Measurements from ENCODE around the gene RGS5.

Gene RGS5

GRCh38 chr1:163145435-163145834, 57.3 kb downstream of the RGS5 start:
- DNase-seq (ENCODE audit: low read depth, low spot score) = no peak

GRCh38 chr1:163144418-163144817, 58.3 kb downstream of the RGS5 start:
- no peak for DNase-seq (ENCODE audit: low read depth, low spot score)

- DNase-seq (ENCODE audit: low read depth, low spot score) = no peak
Measured at GRCh38 chr1:163142152-163142551, 60.6 kb downstream of the RGS5 start.

GRCh38 chr1:163141556-163141955, 61.2 kb downstream of the RGS5 start:
- no peak for DNase-seq (ENCODE audit: low read depth, low spot score)

GRCh38 chr1:163137556-163138265, 65.0 kb downstream of the RGS5 start:
- DNase-seq (ENCODE audit: low read depth, low spot score) = no peak

- DNase-seq (ENCODE audit: low read depth, low spot score) = no peak
Measured at GRCh38 chr1:163131981-163132380, 70.7 kb downstream of the RGS5 start.

GRCh38 chr1:163130225-163130856, 72.4 kb downstream of the RGS5 start:
- DNase-seq (ENCODE audit: low read depth, low spot score) = no peak

- no peak for DNase-seq (ENCODE audit: low read depth, low spot score)
Measured at GRCh38 chr1:163128282-163128681, 74.4 kb downstream of the RGS5 start.

GRCh38 chr1:163124812-163125211, 77.9 kb downstream of the RGS5 start:
- DNase-seq (ENCODE audit: low read depth, low spot score) = no peak

- DNase-seq (ENCODE audit: low read depth, low spot score) = no peak
Measured at GRCh38 chr1:163120372-163120771, 82.3 kb downstream of the RGS5 start.

GRCh38 chr1:163119707-163120106, 83.0 kb downstream of the RGS5 start:
- DNase-seq (ENCODE audit: low read depth, low spot score) = no peak

GRCh38 chr1:163115887-163116286, 86.8 kb downstream of the RGS5 start:
- no peak for DNase-seq (ENCODE audit: low read depth, low spot score)

GRCh38 chr1:163107655-163108054, 95.1 kb downstream of the RGS5 start:
- DNase-seq (ENCODE audit: low read depth, low spot score) = no peak

GRCh38 chr1:163106364-163106987, 96.2 kb downstream of the RGS5 start:
- no peak for DNase-seq (ENCODE audit: low read depth, low spot score)

GRCh38 chr1:163104385-163105099, 98.2 kb downstream of the RGS5 start:
- DNase-seq (ENCODE audit: low read depth, low spot score) = no peak

- DNase-seq (ENCODE audit: low read depth, low spot score) = no peak
Measured at GRCh38 chr1:163102590-163102989, 100.1 kb downstream of the RGS5 start.

GRCh38 chr1:163095213-163095612, 107.5 kb downstream of the RGS5 start:
- DNase-seq (ENCODE audit: low read depth, low spot score) = no peak

GRCh38 chr1:163094589-163094988, 108.1 kb downstream of the RGS5 start:
- no peak for DNase-seq (ENCODE audit: low read depth, low spot score)

- no peak for DNase-seq (ENCODE audit: low read depth, low spot score)
Measured at GRCh38 chr1:163094182-163094581, 108.5 kb downstream of the RGS5 start.

GRCh38 chr1:163093579-163093978, 109.1 kb downstream of the RGS5 start:
- DNase-seq (ENCODE audit: low read depth, low spot score) = no peak

GRCh38 chr1:163093169-163093568, 109.5 kb downstream of the RGS5 start:
- no peak for DNase-seq (ENCODE audit: low read depth, low spot score)
